ENCODE results near the gene SAMD8. TPM values are rescaled to one million over a fixed set of nuclear protein-coding genes. Genes with fewer than 3 reads are reported as not detected.

Gene SAMD8
- total and polyA plus RNA-seq, 10 of the 15 experiments (the other 5 are each of a cell fraction or from before 2014, with no cell fraction given): 2.8 to 26.0 (median 9.3) TPM

- TF ChIP-seq JUNB (IDR thresholded peaks at IDR 0.05) (no peak), NBN (IDR thresholded peaks at IDR 0.05) (no peak), STAT3 (IDR thresholded peaks at IDR 0.05; ENCODE audit: low read depth, low read length) (no peak), CREB1 (IDR thresholded peaks at IDR 0.05; ENCODE audit: low read depth) (no peak), POU2F2 (IDR thresholded peaks at IDR 0.05; ENCODE audit: borderline replicate concordance, low read depth, low read length) (peak; percentile 39; the same call in 1 of the 3 replicates), E2F8 (IDR thresholded peaks at IDR 0.05; ENCODE audit: low read depth, partially characterized antibody) (no peak), RBBP5 (conservative IDR thresholded peaks at IDR 0.05) (no peak), ASH2L (IDR thresholded peaks at IDR 0.05; ENCODE audit: borderline replicate concordance, low read depth) (no peak), E4F1 (IDR thresholded peaks at IDR 0.05; ENCODE audit: borderline replicate concordance, partially characterized antibody) (no peak), KDM1A (IDR thresholded peaks at IDR 0.05; ENCODE audit: borderline replicate concordance) (no peak), CBX5 (IDR thresholded peaks at IDR 0.05; ENCODE audit: low read depth) (no peak), KAT2A (conservative IDR thresholded peaks at IDR 0.05; ENCODE audit: control insufficient read depth, low read depth, low read length) (no peak)
Observed at GRCh38 chr10:75226656-75227055, 115.2 kb downstream of the SAMD8 start (continued).

All from GM12878 (cell line).